Heart right ventricle (tissue), 16 donors: ENCODE measurements around the gene FBXW4. TPM values are rescaled to one million over a fixed set of nuclear protein-coding genes. Genes with fewer than 3 reads are reported as not detected.
A peak's percentile ranks its signal among the peaks of the same experiment; 100 is the strongest.

Experiments
- ATAC-seq, 8 donors: fragments of 200-7000 bp; cut with Tn5 transposase; one replicate each; pipeline ENCODE4 v1.9.1; 2020; ENCODE audit warnings: mild to moderate bottlenecking in 8 of 8, moderate library complexity in 8 of 8, moderate number of reproducible peaks in 1 of 8
- DNase-seq, 2 donors: peaks; one replicate each; pipeline ENCODE4 v3.0.0-alpha.2; 2020
- H3K27ac ChIP-seq, 10 donors: fragments of 200-600 bp; sonication (generic) in 2 of 10; one replicate each; pipeline versions ENCODE4 v1.5.0 to v1.8.0; 2020 to 2022; ENCODE audit warnings: mild to moderate bottlenecking in 3 of 10
- H3K27me3 ChIP-seq, 7 donors: fragments of 200-600 bp; one replicate each; pipeline ENCODE4 v1.8.0; 2021 to 2022; ENCODE audit warnings: mild to moderate bottlenecking in 2 of 7
- H3K36me3 ChIP-seq, 9 donors: fragments of 200-600 bp; sonication (generic) in 1 of 9; one replicate each; pipeline versions ENCODE4 v1.5.0 to v1.8.0; 2020 to 2022; ENCODE audit warnings: mild to moderate bottlenecking in 2 of 9
- H3K4me1 ChIP-seq, 9 donors: fragments of 200-600 bp; sonication (generic) in 1 of 9; one replicate each; pipeline versions ENCODE4 v1.5.0 to v1.8.0; 2020 to 2022; ENCODE audit warnings: mild to moderate bottlenecking in 4 of 9
- H3K4me3 ChIP-seq, 10 donors: fragments of 200-600 bp; sonication (generic) in 2 of 10; one replicate each; pipeline versions ENCODE4 v1.5.0 to v1.8.0; 2020 to 2022; ENCODE audit warnings: mild to moderate bottlenecking in 7 of 10, moderate library complexity in 2 of 10
- H3K9me3 ChIP-seq, 11 donors: fragments of 200-600 bp in 10 of 11; sonication (generic) in 2 of 11; one replicate each; pipeline versions ENCODE4 v1.5.0 to v1.8.0; 2013 to 2022; ENCODE audit warnings: mild to moderate bottlenecking in 2 of 11, control low read depth in 1 of 11, moderate library complexity in 1 of 11
- CTCF ChIP-seq, 9 donors: fragments of 200-600 bp; sonication (generic) in 2 of 9; IDR thresholded peaks; one replicate each; pipeline versions ENCODE4 v1.5.0 to v1.8.0; 2021 to 2022; ENCODE audit warnings: antibody characterized with exemption in 9 of 9, mild to moderate bottlenecking in 5 of 9, moderate library complexity in 1 of 9
- WGBS, 2 donors: extraction: QIAGEN DNeasy Blood & Tissue Kit; methylation state at CpG; one replicate each; pipeline ENCODE4 v1.1.7; 2013; ENCODE audit warnings: inconsistent platforms in 1 of 2; 5-methylcytosine and 5-hydroxymethylcytosine counted together
- intact Hi-C, 10 donors: fragments of 100-400 bp; cut with DNase I; formaldehyde crosslinking; loops; one replicate each; pipeline versions ENCODE4 v1.11.1 to v1.14.2; 2022
- polyA plus RNA-seq, 2 donors: library from polyadenylated mRNA; stranded (reverse); fragments of 200-250 nt; gene quantifications; one replicate each; pipeline ENCODE4 v1.2.3, GENCODE V29; 2013
- total RNA-seq, 10 donors: library from RNA; stranded (reverse); fragmentation: NEBNext Ultra II Directional in 3 of 10; extraction: Animal tissue kit (Norgen Biotek cat#: 25700) in 3 of 10; gene quantifications; one replicate each; pipeline versions ENCODE4 v1.2.1 to v1.2.4, GENCODE V29; 2021 to 2023
- donor health status: Arrhythmogenic right ventricular cardiomyopathy.
- donor health status: ischemic (EF 13 %, LVEDD 7.1; RV severe dilation, severe dysfunction).
- donor health status: healthy with polysubstance abuse.
- donor health status: DM: no; HTN: yes; CAD: no.
- donor health status: DM: no; HTN: no; CAD: no.
- donor health status: ischemic (EF 25% LVEDD 6.9; RV normal size, moderate dysfunction).
- donor health status: ischemic (EF 25% LVEDD 5.7; RV mildly dilated, moderate dysfunction).
- donor health status: healthy.
- donor health status: DM: yes; HTN: yes; CAD: no.
- donor health status: Ischemic cardiomyopathy.
- donor health status: ischemic (EF 35%, LVEDD 5.7; RV mildly dilated, moderate dysfunction).
- donor health status: nonischemic (EF 11% LVEDD 7.7; RV severe dilation, severe dysfunction).
- donor health status: DM: yes; HTN: yes; CAD: no.
- donor health status: PGD.
- donor health status: ischemic (EF 29% LVEDD 5.4; RV normal size, mild dysfunction).
- donor health status: nonischemic (EF 23%, LVEDD 6.1; RV moderate dilation, normal function).

Gene FBXW4
- total and polyA plus RNA-seq, 12 donors = 31.8 to 118 (median 92.1) TPM

- no peak for DNase-seq
- Histone ChIP-seq H3K4me3 (no peak overlapping the region), H3K9me3 (peaks cover 0 to 13% (median 10%) of the 10 kb centered on the region in 11 donors), H3K36me3 (peaks cover 0 to 59% (median 20%) of the 10 kb centered on the region in 9 donors), H3K4me1 (no peaks in the 10 kb centered on the region), H3K27me3 (no peaks in the 10 kb centered on the region), H3K27ac (no peak overlapping the region)
- intact Hi-C loops = loop anchor here in 1 of 10 donors (10.0 kb wide), 1 partner anchor 282 kb away; no protein-coding TSS in a partner anchor
- no peak for TF ChIP-seq CTCF (IDR thresholded peaks at IDR 0.05)
- ATAC-seq = no peak
- WGBS, 2 donors = 91 to 94% methylated on average over 7 of the region's 7 CpGs
Measured at GRCh38 chr10:101577121-101577871, 117.7 kb downstream of the FBXW4 start.

- H3K27me3 ChIP-seq = no peaks in the 10 kb centered on the region
- no peak for ATAC-seq
- no peak for TF ChIP-seq CTCF (IDR thresholded peaks at IDR 0.05)
- no peak overlapping the region for H3K4me3 ChIP-seq
- peaks cover 0 to 14% (median 11%) of the 10 kb centered on the region in 11 donors for H3K9me3 ChIP-seq
- intact Hi-C loops = loop anchor here in 1 of 10 donors (10.0 kb wide), 1 partner anchor 282 kb away; no protein-coding TSS in a partner anchor
- H3K36me3 ChIP-seq = peaks cover 0 to 49% (median 20%) of the 10 kb centered on the region in 9 donors
- H3K27ac ChIP-seq = no peak overlapping the region
- 94% methylated on average over 7 of the region's 7 CpGs for WGBS, 2 donors
- H3K4me1 ChIP-seq = no peaks in the 10 kb centered on the region
- no peak for DNase-seq
Measured at GRCh38 chr10:101576211-101576863, 118.6 kb downstream of the FBXW4 start.

GRCh38 chr10:101575580-101576210, 119.3 kb downstream of the FBXW4 start:
- Histone ChIP-seq H3K4me1 (peaks cover 0 to 5% (median 2%) of the 10 kb centered on the region in 9 donors), H3K9me3 (peaks cover 0 to 14% (median 11%) of the 10 kb centered on the region in 11 donors), H3K36me3 (peaks cover 0 to 43% (median 17%) of the 10 kb centered on the region in 9 donors), H3K4me3 (no peak overlapping the region), H3K27ac (no peak overlapping the region), H3K27me3 (no peaks in the 10 kb centered on the region)
- no peak for TF ChIP-seq CTCF (IDR thresholded peaks at IDR 0.05)
- WGBS, 2 donors = 93 to 95% methylated on average over 7 of the region's 7 CpGs
- ATAC-seq = peak in 1 of 8 donors; percentile 4
- intact Hi-C loops = loop anchor here in 1 of 10 donors (10.0 kb wide), 1 partner anchor 281 kb away; no protein-coding TSS in a partner anchor
- DNase-seq = no peak

GRCh38 chr10:101575091-101575490, 119.9 kb downstream of the FBXW4 start:
- WGBS, 2 donors = 86 to 88% methylated on average over 3 of the region's 3 CpGs
- peaks cover 0 to 10% (median 7%) of the 10 kb centered on the region in 9 donors for H3K4me1 ChIP-seq
- no peak for TF ChIP-seq CTCF (IDR thresholded peaks at IDR 0.05)
- H3K36me3 ChIP-seq = peaks cover 0 to 37% (median 11%) of the 10 kb centered on the region in 9 donors
- no peak overlapping the region for H3K27ac ChIP-seq
- peaks cover 0 to under 1% (median under 1%) of the 10 kb centered on the region in 7 donors for H3K27me3 ChIP-seq
- no peak overlapping the region for H3K4me3 ChIP-seq
- H3K9me3 ChIP-seq = peaks cover 0 to 14% (median 11%) of the 10 kb centered on the region in 11 donors
- intact Hi-C loops = loop anchor here in 1 of 10 donors (10.0 kb wide), 1 partner anchor 280 kb away; no protein-coding TSS in a partner anchor
- ATAC-seq (no peak), DNase-seq (no peak)
